Activated T-cell treated with anti-CD3 and anti-CD28 coated beads, Interleukin-2, amount 50 U/mL, for 24 hours (primary cell): ENCODE measurements around the gene KIF26B.
A peak's percentile ranks its signal among the peaks of the same experiment; 100 is the strongest.

ENCODE experiments used
- DNase-seq: peaks from one replicate; pipeline ENCODE4 v3.0.0-alpha.2; 2020
- H3K27ac Mint-ChIP-seq: 2 replicates; pipeline ENCODE4 v1.8.0; 2020; ENCODE audit warnings: mild to moderate bottlenecking, mixed read lengths
- H3K27me3 Mint-ChIP-seq: 2 replicates; pipeline ENCODE4 v1.8.0; 2020; ENCODE audit warnings: mixed read lengths
- H3K36me3 Mint-ChIP-seq: 2 replicates; pipeline ENCODE4 v1.8.0; 2020; ENCODE audit warnings: low read depth, mixed read lengths
- H3K4me1 Mint-ChIP-seq: 2 replicates; pipeline ENCODE4 v1.8.0; 2020; ENCODE audit warnings: low read depth, mixed read lengths
- H3K4me3 Mint-ChIP-seq: 2 replicates; pipeline ENCODE4 v1.8.0; 2020; ENCODE audit warnings: mild to moderate bottlenecking, moderate library complexity, mixed read lengths
- H3K9me3 Mint-ChIP-seq: 2 replicates; pipeline ENCODE4 v1.8.0; 2020; ENCODE audit warnings: mixed read lengths

The KIF26B gene

GRCh38 chr1:245615001-245615400, 460.2 kb downstream of the KIF26B start:
- no peaks in the 10 kb centered on the region for H3K9me3 Mint-ChIP-seq
- H3K4me1 Mint-ChIP-seq: no peaks in the 10 kb centered on the region
- DNase-seq: no peak
- H3K27ac Mint-ChIP-seq: no peak overlapping the region
- no peaks in the 10 kb centered on the region for H3K36me3 Mint-ChIP-seq
- peaks cover 4% of the 10 kb centered on the region for H3K27me3 Mint-ChIP-seq
- no peak overlapping the region for H3K4me3 Mint-ChIP-seq

GRCh38 chr1:245621589-245621988, 466.8 kb downstream of the KIF26B start:
- DNase-seq: no peak
- H3K9me3 Mint-ChIP-seq: no peaks in the 10 kb centered on the region
- no peaks in the 10 kb centered on the region for H3K36me3 Mint-ChIP-seq
- H3K27ac Mint-ChIP-seq: no peak overlapping the region
- peaks cover 16% of the 10 kb centered on the region for H3K4me1 Mint-ChIP-seq
- no peak overlapping the region for H3K4me3 Mint-ChIP-seq
- peaks cover 17% of the 10 kb centered on the region for H3K27me3 Mint-ChIP-seq

GRCh38 chr1:245622332-245623014, 467.7 kb downstream of the KIF26B start:
- no peak overlapping the region for H3K4me3 Mint-ChIP-seq

GRCh38 chr1:245641384-245641783, 486.6 kb downstream of the KIF26B start:
- peaks cover 4% of the 10 kb centered on the region for H3K36me3 Mint-ChIP-seq
- DNase-seq: no peak

More at GRCh38 chr1:245622332-245623014, 467.7 kb downstream of the KIF26B start:
- H3K4me1 Mint-ChIP-seq: peaks cover 16% of the 10 kb centered on the region
- H3K36me3 Mint-ChIP-seq: no peaks in the 10 kb centered on the region
- no peak for DNase-seq
- H3K27ac Mint-ChIP-seq: no peak overlapping the region
- no peaks in the 10 kb centered on the region for H3K9me3 Mint-ChIP-seq
- H3K27me3 Mint-ChIP-seq: peaks cover 22% of the 10 kb centered on the region

GRCh38 chr1:245645406-245645805, 490.6 kb downstream of the KIF26B start:
- peaks cover 18% of the 10 kb centered on the region for H3K9me3 Mint-ChIP-seq
- H3K36me3 Mint-ChIP-seq: peaks cover 4% of the 10 kb centered on the region
- peaks cover 6% of the 10 kb centered on the region for H3K4me1 Mint-ChIP-seq
- no peak for DNase-seq
- no peak overlapping the region for H3K27ac Mint-ChIP-seq
- H3K4me3 Mint-ChIP-seq: no peak overlapping the region
- peaks cover 24% of the 10 kb centered on the region for H3K27me3 Mint-ChIP-seq

More at GRCh38 chr1:245641384-245641783, 486.6 kb downstream of the KIF26B start:
- Mint-ChIP-seq H3K27me3 (peaks cover 8% of the 10 kb centered on the region), H3K27ac (no peak overlapping the region), H3K4me3 (no peak overlapping the region), H3K9me3 (peaks cover 21% of the 10 kb centered on the region), H3K4me1 (no peaks in the 10 kb centered on the region)

- Mint-ChIP-seq H3K4me1 (peaks cover 6% of the 10 kb centered on the region), H3K9me3 (peaks cover 18% of the 10 kb centered on the region), H3K27me3 (peaks cover 27% of the 10 kb centered on the region), H3K36me3 (peaks cover 4% of the 10 kb centered on the region), H3K27ac (no peak overlapping the region), H3K4me3 (no peak overlapping the region)
- DNase-seq: no peak
Observed at GRCh38 chr1:245645894-245646293, 491.1 kb downstream of the KIF26B start.

GRCh38 chr1:245648749-245649522, 494.2 kb downstream of the KIF26B start:
- peaks cover 5% of the 10 kb centered on the region for H3K9me3 Mint-ChIP-seq
- peaks cover 28% of the 10 kb centered on the region for H3K27me3 Mint-ChIP-seq
- no peak overlapping the region for H3K4me3 Mint-ChIP-seq
- H3K27ac Mint-ChIP-seq: no peak overlapping the region
- peak; percentile 33 for DNase-seq
- peaks cover 6% of the 10 kb centered on the region for H3K4me1 Mint-ChIP-seq
- no peaks in the 10 kb centered on the region for H3K36me3 Mint-ChIP-seq

GRCh38 chr1:245649666-245650065, 494.9 kb downstream of the KIF26B start:
- Mint-ChIP-seq H3K9me3 (peaks cover 5% of the 10 kb centered on the region), H3K27me3 (peaks cover 23% of the 10 kb centered on the region), H3K4me1 (peaks cover 6% of the 10 kb centered on the region), H3K36me3 (no peaks in the 10 kb centered on the region), H3K27ac (no peak overlapping the region), H3K4me3 (no peak overlapping the region)
- no peak for DNase-seq

GRCh38 chr1:245650441-245650960, 495.7 kb downstream of the KIF26B start:
- H3K4me3 Mint-ChIP-seq: no peak overlapping the region
- H3K27me3 Mint-ChIP-seq: peaks cover 21% of the 10 kb centered on the region
- H3K36me3 Mint-ChIP-seq: no peaks in the 10 kb centered on the region
- no peak for DNase-seq
- H3K4me1 Mint-ChIP-seq: peaks cover 6% of the 10 kb centered on the region
- no peak overlapping the region for H3K27ac Mint-ChIP-seq
- H3K9me3 Mint-ChIP-seq: no peaks in the 10 kb centered on the region

GRCh38 chr1:245651093-245651492, 496.3 kb downstream of the KIF26B start:
- H3K27ac Mint-ChIP-seq: no peak overlapping the region
- no peak for DNase-seq
- H3K4me1 Mint-ChIP-seq: peaks cover 6% of the 10 kb centered on the region
- H3K4me3 Mint-ChIP-seq: no peak overlapping the region
- H3K36me3 Mint-ChIP-seq: no peaks in the 10 kb centered on the region
- H3K9me3 Mint-ChIP-seq: no peaks in the 10 kb centered on the region
- H3K27me3 Mint-ChIP-seq: peaks cover 21% of the 10 kb centered on the region

GRCh38 chr1:245652116-245652515, 497.3 kb downstream of the KIF26B start:
- Mint-ChIP-seq H3K4me1 (peaks cover 6% of the 10 kb centered on the region), H3K4me3 (no peak overlapping the region), H3K27ac (no peak overlapping the region), H3K27me3 (peaks cover 15% of the 10 kb centered on the region), H3K36me3 (no peaks in the 10 kb centered on the region), H3K9me3 (no peaks in the 10 kb centered on the region)
- no peak for DNase-seq

- no peak for DNase-seq
- Mint-ChIP-seq H3K4me1 (peaks cover 6% of the 10 kb centered on the region), H3K27ac (no peak overlapping the region), H3K9me3 (no peaks in the 10 kb centered on the region), H3K27me3 (peaks cover 13% of the 10 kb centered on the region), H3K36me3 (no peaks in the 10 kb centered on the region), H3K4me3 (no peak overlapping the region)
Observed at GRCh38 chr1:245652660-245653427, 498.1 kb downstream of the KIF26B start.

GRCh38 chr1:245654460-245655050, 499.8 kb downstream of the KIF26B start:
- Mint-ChIP-seq H3K36me3 (no peaks in the 10 kb centered on the region), H3K27me3 (peaks cover 4% of the 10 kb centered on the region), H3K4me1 (no peaks in the 10 kb centered on the region), H3K27ac (no peak overlapping the region), H3K4me3 (no peak overlapping the region), H3K9me3 (no peaks in the 10 kb centered on the region)
- no peak for DNase-seq

- Mint-ChIP-seq H3K27me3 (no peaks in the 10 kb centered on the region), H3K4me1 (no peaks in the 10 kb centered on the region), H3K27ac (no peak overlapping the region), H3K4me3 (no peak overlapping the region), H3K9me3 (no peaks in the 10 kb centered on the region), H3K36me3 (no peaks in the 10 kb centered on the region)
- no peak for DNase-seq
Observed at GRCh38 chr1:245656189-245656717, 501.5 kb downstream of the KIF26B start.
